ENCODE results near the gene BCL2L12.

BCL2L12 gene

GRCh38 chr19:49645592-49645991, 20.1 kb upstream of the BCL2L12 start:
- Histone ChIP-seq H3K4me1 (ENCODE audit: control insufficient read depth in 1 of 2, insufficient read depth in 2 of 2, low read length in 2 of 2) (peaks cover 10 to 32% of the 10 kb centered on the region in 2 donors), H3K27me3 (ENCODE audit: low read depth, low read length) (no peaks in the 10 kb centered on the region), H3K4me3 (ENCODE audit: low read depth in 1 of 2, low read length in 2 of 2) (no peak overlapping the region), H3K9me3 (ENCODE audit: control insufficient read depth in 1 of 2, low read length in 2 of 2) (no peaks in the 10 kb centered on the region), H3K27ac (ENCODE audit: low read length) (no peak overlapping the region), H3K36me3 (ENCODE audit: control insufficient read depth in 1 of 2, insufficient read depth in 2 of 2, low read length in 2 of 2) (peaks cover 33 to 50% of the 10 kb centered on the region in 2 donors)

GRCh38 chr19:49645995-49646394, 19.7 kb upstream of the BCL2L12 start:
- Histone ChIP-seq H3K36me3 (ENCODE audit: control insufficient read depth in 1 of 2, insufficient read depth in 2 of 2, low read length in 2 of 2) (peaks cover 34 to 48% of the 10 kb centered on the region in 2 donors), H3K27me3 (ENCODE audit: low read depth, low read length) (no peaks in the 10 kb centered on the region), H3K4me1 (ENCODE audit: control insufficient read depth in 1 of 2, insufficient read depth in 2 of 2, low read length in 2 of 2) (peaks cover 10 to 32% of the 10 kb centered on the region in 2 donors), H3K27ac (ENCODE audit: low read length) (no peak overlapping the region), H3K4me3 (ENCODE audit: low read depth in 1 of 2, low read length in 2 of 2) (no peak overlapping the region), H3K9me3 (ENCODE audit: control insufficient read depth in 1 of 2, low read length in 2 of 2) (no peaks in the 10 kb centered on the region)

GRCh38 chr19:49646586-49646985, 19.1 kb upstream of the BCL2L12 start:
- no peaks in the 10 kb centered on the region for H3K27me3 ChIP-seq (ENCODE audit: low read depth, low read length)
- H3K36me3 ChIP-seq (ENCODE audit: control insufficient read depth in 1 of 2, insufficient read depth in 2 of 2, low read length in 2 of 2) = peaks cover 34 to 48% of the 10 kb centered on the region in 2 donors
- no peak overlapping the region for H3K4me3 ChIP-seq (ENCODE audit: low read depth in 1 of 2, low read length in 2 of 2)
- no peak overlapping the region for H3K27ac ChIP-seq (ENCODE audit: low read length)
- no peaks in the 10 kb centered on the region for H3K9me3 ChIP-seq (ENCODE audit: control insufficient read depth in 1 of 2, low read length in 2 of 2)
- H3K4me1 ChIP-seq (ENCODE audit: control insufficient read depth in 1 of 2, insufficient read depth in 2 of 2, low read length in 2 of 2) = peaks cover 10 to 32% of the 10 kb centered on the region in 2 donors

GRCh38 chr19:49651029-49651819, 14.5 kb upstream of the BCL2L12 start:
- Histone ChIP-seq H3K4me1 (ENCODE audit: control insufficient read depth in 1 of 2, insufficient read depth in 2 of 2, low read length in 2 of 2) (no peaks in the 10 kb centered on the region), H3K9me3 (ENCODE audit: control insufficient read depth in 1 of 2, low read length in 2 of 2) (no peaks in the 10 kb centered on the region), H3K27ac (ENCODE audit: low read length) (no peak overlapping the region), H3K36me3 (ENCODE audit: control insufficient read depth in 1 of 2, insufficient read depth in 2 of 2, low read length in 2 of 2) (peaks cover 43 to 76% of the 10 kb centered on the region in 2 donors), H3K27me3 (ENCODE audit: low read depth, low read length) (no peaks in the 10 kb centered on the region), H3K4me3 (ENCODE audit: low read depth in 1 of 2, low read length in 2 of 2) (no peak overlapping the region)

- peaks cover 43 to 78% of the 10 kb centered on the region in 2 donors for H3K36me3 ChIP-seq (ENCODE audit: control insufficient read depth in 1 of 2, insufficient read depth in 2 of 2, low read length in 2 of 2)
- H3K4me1 ChIP-seq (ENCODE audit: control insufficient read depth in 1 of 2, insufficient read depth in 2 of 2, low read length in 2 of 2) = no peaks in the 10 kb centered on the region
- no peak overlapping the region for H3K27ac ChIP-seq (ENCODE audit: low read length)
- H3K4me3 ChIP-seq (ENCODE audit: low read depth in 1 of 2, low read length in 2 of 2) = no peak overlapping the region
- H3K27me3 ChIP-seq (ENCODE audit: low read depth, low read length) = no peaks in the 10 kb centered on the region
- no peaks in the 10 kb centered on the region for H3K9me3 ChIP-seq (ENCODE audit: control insufficient read depth in 1 of 2, low read length in 2 of 2)
Measured at GRCh38 chr19:49651820-49652550, 13.7 kb upstream of the BCL2L12 start.

GRCh38 chr19:49652551-49653465, 12.9 kb upstream of the BCL2L12 start:
- no peaks in the 10 kb centered on the region for H3K9me3 ChIP-seq (ENCODE audit: control insufficient read depth in 1 of 2, low read length in 2 of 2)
- H3K27me3 ChIP-seq (ENCODE audit: low read depth, low read length) = no peaks in the 10 kb centered on the region
- peaks cover 45 to 79% of the 10 kb centered on the region in 2 donors for H3K36me3 ChIP-seq (ENCODE audit: control insufficient read depth in 1 of 2, insufficient read depth in 2 of 2, low read length in 2 of 2)
- no peaks in the 10 kb centered on the region for H3K4me1 ChIP-seq (ENCODE audit: control insufficient read depth in 1 of 2, insufficient read depth in 2 of 2, low read length in 2 of 2)
- H3K4me3 ChIP-seq (ENCODE audit: low read depth in 1 of 2, low read length in 2 of 2) = no peak overlapping the region
- H3K27ac ChIP-seq (ENCODE audit: low read length) = no peak overlapping the region

GRCh38 chr19:49653466-49653806, 12.3 kb upstream of the BCL2L12 start:
- Histone ChIP-seq H3K27me3 (ENCODE audit: low read depth, low read length) (no peaks in the 10 kb centered on the region), H3K36me3 (ENCODE audit: control insufficient read depth in 1 of 2, insufficient read depth in 2 of 2, low read length in 2 of 2) (peaks cover 47 to 86% of the 10 kb centered on the region in 2 donors), H3K27ac (ENCODE audit: low read length) (no peak overlapping the region), H3K9me3 (ENCODE audit: control insufficient read depth in 1 of 2, low read length in 2 of 2) (no peaks in the 10 kb centered on the region), H3K4me1 (ENCODE audit: control insufficient read depth in 1 of 2, insufficient read depth in 2 of 2, low read length in 2 of 2) (no peaks in the 10 kb centered on the region), H3K4me3 (ENCODE audit: low read depth in 1 of 2, low read length in 2 of 2) (no peak overlapping the region)

GRCh38 chr19:49654581-49654980, 11.2 kb upstream of the BCL2L12 start:
- H3K36me3 ChIP-seq (ENCODE audit: control insufficient read depth in 1 of 2, insufficient read depth in 2 of 2, low read length in 2 of 2) = peaks cover 54 to 90% of the 10 kb centered on the region in 2 donors

GRCh38 chr19:49655570-49656455, 9.9 kb upstream of the BCL2L12 start:
- Histone ChIP-seq H3K27me3 (ENCODE audit: low read depth, low read length) (no peaks in the 10 kb centered on the region), H3K27ac (ENCODE audit: low read length) (no peak overlapping the region), H3K4me1 (ENCODE audit: control insufficient read depth in 1 of 2, insufficient read depth in 2 of 2, low read length in 2 of 2) (no peaks in the 10 kb centered on the region), H3K36me3 (ENCODE audit: control insufficient read depth in 1 of 2, insufficient read depth in 2 of 2, low read length in 2 of 2) (peaks cover 44 to 89% of the 10 kb centered on the region in 2 donors), H3K9me3 (ENCODE audit: control insufficient read depth in 1 of 2, low read length in 2 of 2) (no peaks in the 10 kb centered on the region), H3K4me3 (ENCODE audit: low read depth in 1 of 2, low read length in 2 of 2) (no peak overlapping the region)

More at GRCh38 chr19:49654581-49654980, 11.2 kb upstream of the BCL2L12 start:
- Histone ChIP-seq H3K27ac (ENCODE audit: low read length) (no peak overlapping the region), H3K27me3 (ENCODE audit: low read depth, low read length) (no peaks in the 10 kb centered on the region), H3K4me3 (ENCODE audit: low read depth in 1 of 2, low read length in 2 of 2) (no peak overlapping the region), H3K9me3 (ENCODE audit: control insufficient read depth in 1 of 2, low read length in 2 of 2) (no peaks in the 10 kb centered on the region), H3K4me1 (ENCODE audit: control insufficient read depth in 1 of 2, insufficient read depth in 2 of 2, low read length in 2 of 2) (no peaks in the 10 kb centered on the region)

- Histone ChIP-seq H3K27ac (ENCODE audit: low read length) (no peak overlapping the region), H3K4me1 (ENCODE audit: control insufficient read depth in 1 of 2, insufficient read depth in 2 of 2, low read length in 2 of 2) (no peaks in the 10 kb centered on the region), H3K36me3 (ENCODE audit: control insufficient read depth in 1 of 2, insufficient read depth in 2 of 2, low read length in 2 of 2) (peaks cover 48 to 90% of the 10 kb centered on the region in 2 donors), H3K4me3 (ENCODE audit: low read depth in 1 of 2, low read length in 2 of 2) (no peak overlapping the region), H3K9me3 (ENCODE audit: control insufficient read depth in 1 of 2, low read length in 2 of 2) (no peaks in the 10 kb centered on the region), H3K27me3 (ENCODE audit: low read depth, low read length) (no peaks in the 10 kb centered on the region)
Measured at GRCh38 chr19:49656456-49657109, 9.2 kb upstream of the BCL2L12 start.
